ENCODE measurements around the gene ST7.

GRCh38 chr7:116952635-116953371, 498 bp upstream of the ST7 start:
- TF ChIP-seq PBX3 (CRISPR knock-in tag; IDR thresholded peaks at IDR 0.05; ENCODE audit: borderline replicate concordance) (no peak), ZNF333 (CRISPR knock-in tag; IDR thresholded peaks at IDR 0.05; ENCODE audit: borderline replicate concordance) (no peak), POLR2AphosphoS5 (IDR thresholded peaks at IDR 0.05; ENCODE audit: low read depth, low read length) (no peak), CCAR2 (optimal IDR thresholded peaks at IDR 0.05; ENCODE audit: low read depth, low read length) (no peak), TAF1 (CRISPR knock-in tag; IDR thresholded peaks at IDR 0.05) (no peak), ZFP36L2 (CRISPR knock-in tag; IDR thresholded peaks at IDR 0.05) (no peak), ZNF549 (CRISPR knock-in tag; IDR thresholded peaks at IDR 0.05) (no peak), EZH2 (conservative IDR thresholded peaks at IDR 0.05; ENCODE audit: low read depth, low read length) (no peak)
